CD4-positive, alpha-beta T cell treated with Interleukin-4 for 4 hours (primary cell): ENCODE results near the gene PTPRN2.

ENCODE experiments used
- DNase-seq: peaks from one replicate; pipeline ENCODE4 v3.0.0-alpha.2; 2020

PTPRN2 gene

GRCh38 chr7:157521752-157522151 is 1065.9 kb downstream of the PTPRN2 start:
- no peak for DNase-seq

GRCh38 chr7:157521061-157521731 is 1066.4 kb downstream of the PTPRN2 start:
- DNase-seq = no peak

- no peak for DNase-seq
Measured at GRCh38 chr7:157520249-157520648, 1067.4 kb downstream of the PTPRN2 start.

- DNase-seq = no peak
Measured at GRCh38 chr7:157519798-157520244, 1067.8 kb downstream of the PTPRN2 start.

- no peak for DNase-seq
Measured at GRCh38 chr7:157519246-157519645, 1068.4 kb downstream of the PTPRN2 start.

GRCh38 chr7:157518514-157519175 is 1069.0 kb downstream of the PTPRN2 start:
- DNase-seq = no peak

- DNase-seq = no peak
Measured at GRCh38 chr7:157517782-157518513, 1069.7 kb downstream of the PTPRN2 start.

GRCh38 chr7:157516911-157517781 is 1070.5 kb downstream of the PTPRN2 start:
- no peak for DNase-seq

GRCh38 chr7:157516311-157516710 is 1071.3 kb downstream of the PTPRN2 start:
- DNase-seq = no peak

- DNase-seq = no peak
Measured at GRCh38 chr7:157515342-157516041, 1072.1 kb downstream of the PTPRN2 start.

- DNase-seq = no peak
Measured at GRCh38 chr7:157514746-157515145, 1072.9 kb downstream of the PTPRN2 start.

GRCh38 chr7:157514306-157514705 is 1073.3 kb downstream of the PTPRN2 start:
- no peak for DNase-seq

GRCh38 chr7:157513682-157514081 is 1073.9 kb downstream of the PTPRN2 start:
- DNase-seq = no peak

- no peak for DNase-seq
Measured at GRCh38 chr7:157513162-157513621, 1074.4 kb downstream of the PTPRN2 start.

GRCh38 chr7:157509226-157509625 is 1078.4 kb downstream of the PTPRN2 start:
- no peak for DNase-seq

- no peak for DNase-seq
Measured at GRCh38 chr7:157508477-157508881, 1079.1 kb downstream of the PTPRN2 start.

GRCh38 chr7:157507987-157508386 is 1079.6 kb downstream of the PTPRN2 start:
- DNase-seq = no peak

- DNase-seq = no peak
Measured at GRCh38 chr7:157506268-157506667, 1081.4 kb downstream of the PTPRN2 start.

GRCh38 chr7:157505646-157506045 is 1082.0 kb downstream of the PTPRN2 start:
- no peak for DNase-seq

GRCh38 chr7:157503229-157503628 is 1084.4 kb downstream of the PTPRN2 start:
- no peak for DNase-seq

- DNase-seq = peak; percentile 81
Measured at GRCh38 chr7:157502701-157503111, 1084.9 kb downstream of the PTPRN2 start.

GRCh38 chr7:157501581-157501980 is 1086.0 kb downstream of the PTPRN2 start:
- peak; percentile 30 for DNase-seq
